ENCODE measurements around the gene BACE1-AS. TPM values are rescaled to one million over a fixed set of nuclear protein-coding genes. Genes with fewer than 3 reads are reported as not detected.
"Not testable (repeated sequence)": the region's sequence is repeated elsewhere in the genome, so short reads cannot be mapped to it uniquely, and the experiment has no call there.

BACE1-AS gene
- total RNA-seq, 1 donor from 2014 or later = 12.8 TPM

GRCh38 chr11:117315285-117316196 is 24.4 kb downstream of the BACE1-AS start:
- Mint-ChIP-seq H3K27me3 (no peaks in the 10 kb centered on the region), H3K27ac (peak overlapping the region; percentile 48), H3K4me3 (peak overlapping the region; percentile 93), H3K4me1 (ENCODE audit: unreplicated experiment) (peaks cover 21% of the 10 kb centered on the region), H3K9me3 (no peaks in the 10 kb centered on the region), H3K36me3 (no peaks in the 10 kb centered on the region)
- DNase-seq (ENCODE audit: extremely low spot score, unreplicated experiment) = no peak
- no peak for TF ChIP-seq CTCF (conservative IDR thresholded peaks at IDR 0.05)

GRCh38 chr11:117316197-117316961 is 25.2 kb downstream of the BACE1-AS start, which contains the start of gene BACE1:
Gene BACE1 (minus strand): TSS chr11:117316256. CDS start chr11:117315795, 461 bp downstream.
- TF ChIP-seq CTCF (conservative IDR thresholded peaks at IDR 0.05) = peak; percentile 47
- Mint-ChIP-seq H3K4me1 (ENCODE audit: unreplicated experiment) (peaks cover 21% of the 10 kb centered on the region), H3K4me3 (peak within 1 kb of the TSS; percentile 93), H3K9me3 (no peaks in the 10 kb centered on the region), H3K27ac (peak within 1 kb of the TSS; percentile 48), H3K36me3 (no peaks in the 10 kb centered on the region), H3K27me3 (no peaks in the 10 kb centered on the region)
- peak; percentile 82 for DNase-seq (ENCODE audit: extremely low spot score, unreplicated experiment)

- Mint-ChIP-seq H3K36me3 (no peaks in the 10 kb centered on the region), H3K4me3 (no peak overlapping the region), H3K27ac (no peak overlapping the region), H3K4me1 (ENCODE audit: unreplicated experiment) (peaks cover 16% of the 10 kb centered on the region), H3K9me3 (no peaks in the 10 kb centered on the region), H3K27me3 (no peaks in the 10 kb centered on the region)
- no peak for TF ChIP-seq CTCF (conservative IDR thresholded peaks at IDR 0.05)
- no peak for DNase-seq (ENCODE audit: extremely low spot score, unreplicated experiment)
Observed at GRCh38 chr11:117318738-117319137, 27.6 kb downstream of the BACE1-AS start.

- DNase-seq (ENCODE audit: extremely low spot score, unreplicated experiment) = no peak
- TF ChIP-seq CTCF (conservative IDR thresholded peaks at IDR 0.05) = no peak
- H3K27me3 Mint-ChIP-seq = no peaks in the 10 kb centered on the region
- H3K9me3 Mint-ChIP-seq = no peaks in the 10 kb centered on the region
- H3K4me1 Mint-ChIP-seq (ENCODE audit: unreplicated experiment) = peaks cover 13% of the 10 kb centered on the region
- no peak overlapping the region for H3K27ac Mint-ChIP-seq
- H3K36me3 Mint-ChIP-seq = no peaks in the 10 kb centered on the region
- H3K4me3 Mint-ChIP-seq = no peak overlapping the region
Observed at GRCh38 chr11:117319214-117319840, 28.2 kb downstream of the BACE1-AS start.

GRCh38 chr11:117327255-117327566 is 36.1 kb downstream of the BACE1-AS start:
- H3K27ac Mint-ChIP-seq; H3K9me3 Mint-ChIP-seq; H3K4me1 Mint-ChIP-seq (ENCODE audit: unreplicated experiment); DNase-seq (ENCODE audit: extremely low spot score, unreplicated experiment); H3K36me3 Mint-ChIP-seq; H3K27me3 Mint-ChIP-seq: not testable (repeated sequence)
- H3K4me3 Mint-ChIP-seq = peak overlapping the region; percentile 80
